SK-N-SH (cell line): ENCODE results near the gene STUB1. TPM values are rescaled to one million over a fixed set of nuclear protein-coding genes. Genes with fewer than 3 reads are reported as not detected.

Experiments used
- CTCF ChIA-PET: fragments of 300-600, 350-600 bp; formaldehyde crosslinking; extraction: SDS; loops from one replicate; lab custom pipeline; 2021; lab: Yijun Ruan, JAX
- POLR2A ChIA-PET: fragments of 350-600 bp; sonication (Branson Sonifier 250); formaldehyde crosslinking; extraction: SDS; loops from one replicate; lab custom pipeline; 2020; ENCODE audit warnings: antibody characterized with exemption, inconsistent platforms; lab: Yijun Ruan, JAX
- DNase-seq: peaks from one replicate; pipeline ENCODE4 v3.0.0; 2012
- H2AFZ ChIP-seq: fragments of 200-600 bp; sonication (generic); 2 replicates; pipeline ENCODE4 v1.8.1; 2016; ENCODE audit warnings: antibody characterized with exemption, mild to moderate bottlenecking, low read depth
- H3F3A ChIP-seq: fragments of 200-600 bp; sonication (generic); replicated peaks from 2 replicates; pipeline ENCODE3; 2016; ENCODE audit warnings: antibody characterized with exemption, mild to moderate bottlenecking; ENCODE audit not compliant: insufficient read depth
- H3K27ac ChIP-seq, 2 experiments: fragments of 200-500 bp in 1 of 2; fragments of 200-600 bp in 1 of 2; sonication (Bioruptor generic) in 1 of 2; sonication (generic), shearing (Covaris generic) in 1 of 2; 2 replicates each; pipeline versions ENCODE4 v1.5.1 to v1.6.1; 2014 to 2016; ENCODE audit warnings: low read depth in 2 of 2, inconsistent platforms in 1 of 2, low read length in 1 of 2, mild to moderate bottlenecking in 1 of 2, mixed read lengths in 1 of 2
- H3K27me3 ChIP-seq: fragments of 200-600 bp; sonication (generic), shearing (Covaris generic); 2 replicates; pipeline ENCODE4 v1.6.1; 2016; ENCODE audit warnings: mixed run types; ENCODE audit not compliant: insufficient read depth
- H3K36me3 ChIP-seq, 2 experiments: fragments of 200-500 bp in 1 of 2; fragments of 200-600 bp in 1 of 2; sonication (Bioruptor generic) in 1 of 2; sonication (generic) in 1 of 2; replicated peaks in 1 of 2; 2 replicates each; pipeline versions ENCODE3 to v1.5.1; 2014 to 2016; ENCODE audit warnings: low read length in 1 of 2, mild to moderate bottlenecking in 1 of 2; ENCODE audit not compliant: insufficient read depth in 2 of 2, control insufficient read depth in 1 of 2
- H3K4me1 ChIP-seq, 2 experiments: fragments of 200-500 bp in 1 of 2; fragments of 200-600 bp in 1 of 2; sonication (Bioruptor generic) in 1 of 2; sonication (generic), shearing (Covaris generic) in 1 of 2; 2 replicates each; pipeline versions ENCODE4 v1.5.1 to v1.6.1; 2014 to 2016; ENCODE audit warnings: low read depth in 1 of 2, low read length in 1 of 2, mixed run types in 1 of 2; ENCODE audit not compliant: insufficient read depth in 2 of 2, control insufficient read depth in 1 of 2
- H3K4me2 ChIP-seq: fragments of 200-600 bp; sonication (generic), shearing (Covaris generic); 2 replicates; pipeline ENCODE4 v1.6.1; 2017; ENCODE audit warnings: mixed run types
- H3K4me3 ChIP-seq, 2 experiments: fragments of 200-500 bp in 1 of 2; fragments of 200-600 bp in 1 of 2; sonication (Bioruptor generic) in 1 of 2; sonication (generic), shearing (Covaris generic) in 1 of 2; 2 replicates each; pipeline versions ENCODE4 v1.5.1 to v1.8.1; 2014 to 2016; ENCODE audit warnings: low read depth in 2 of 2, inconsistent platforms in 1 of 2, low read length in 1 of 2, mild to moderate bottlenecking in 1 of 2, mixed read lengths in 1 of 2, moderate library complexity in 1 of 2
- H3K79me2 ChIP-seq: fragments of 200-600 bp; sonication (generic); 2 replicates; pipeline ENCODE4 v1.8.1; 2017; ENCODE audit warnings: mild to moderate bottlenecking; ENCODE audit not compliant: insufficient read depth
- H3K9ac ChIP-seq: fragments of 200-600 bp; sonication (generic); 2 replicates; pipeline ENCODE4 v1.6.1; 2017; ENCODE audit warnings: mixed run types
- H3K9me2 ChIP-seq: fragments of 200-600 bp; sonication (generic); 2 replicates; pipeline ENCODE4 v1.6.1; 2017; ENCODE audit warnings: mixed run types
- H3K9me3 ChIP-seq: fragments of 200-600 bp; sonication (generic); 2 replicates; pipeline ENCODE4 v1.6.1; 2017; ENCODE audit warnings: mixed run types, mild to moderate bottlenecking, moderate library complexity
- H4K20me1 ChIP-seq: fragments of 200-600 bp; sonication (generic); 2 replicates; pipeline ENCODE4 v1.6.1; 2017; ENCODE audit warnings: mild to moderate bottlenecking, mixed run types; ENCODE audit not compliant: insufficient read depth
- CHD2 ChIP-seq: fragments of 150-350 bp; IDR thresholded peaks from 2 replicates; pipeline ENCODE4 v1.6.1; 2018; ENCODE audit warnings: low read length; ENCODE audit not compliant: partially characterized antibody
- ELF1 ChIP-seq: IDR thresholded peaks from 2 replicates; pipeline ENCODE4 v1.4.0; 2012
- FOSL2 ChIP-seq: IDR thresholded peaks from 2 replicates; pipeline ENCODE4 v1.4.0; 2012; ENCODE audit warnings: low read depth, mild to moderate bottlenecking, moderate library complexity, borderline replicate concordance
- FOXJ3 ChIP-seq: sonication (generic); formaldehyde crosslinking; IDR thresholded peaks from 2 replicates; pipeline ENCODE4 v1.5.1; 2020; ENCODE audit warnings: mild to moderate bottlenecking, missing genetic modification reagents
- GABPA ChIP-seq: IDR thresholded peaks from 2 replicates; pipeline ENCODE4 v1.4.0; 2012; ENCODE audit warnings: low read depth, mild to moderate bottlenecking
- JUND ChIP-seq: IDR thresholded peaks from 2 replicates; pipeline ENCODE4 v1.4.0; 2012
- MAX ChIP-seq: IDR thresholded peaks from 2 replicates; pipeline ENCODE4 v1.4.0; 2012; ENCODE audit warnings: low read depth
- RAD21 ChIP-seq: IDR thresholded peaks from 2 replicates; pipeline ENCODE4 v1.6.1; 2012; ENCODE audit warnings: mild to moderate bottlenecking, low read length
- RCOR1 ChIP-seq: fragments of 150-350 bp; IDR thresholded peaks from 2 replicates; pipeline ENCODE4 v1.6.1; 2017; ENCODE audit warnings: antibody characterized with exemption, low read length
- RFX5 ChIP-seq: IDR thresholded peaks from 2 replicates; pipeline ENCODE4 v1.6.1; 2012; ENCODE audit warnings: mild to moderate bottlenecking, improper control_type of control experiment, low read length
- RXRA ChIP-seq: IDR thresholded peaks from 2 replicates; pipeline ENCODE4 v1.4.0; 2012; ENCODE audit warnings: low read depth, mild to moderate bottlenecking, borderline replicate concordance
- SIN3A ChIP-seq: IDR thresholded peaks from 2 replicates; pipeline ENCODE4 v1.6.1; 2012; ENCODE audit warnings: low read depth, mild to moderate bottlenecking, low read length, moderate library complexity, borderline replicate concordance
- TAF1 ChIP-seq: IDR thresholded peaks from 2 replicates; pipeline ENCODE4 v1.6.1; 2012; ENCODE audit warnings: low read depth, mild to moderate bottlenecking, low read length, moderate library complexity, borderline replicate concordance
- TEAD4 ChIP-seq: IDR thresholded peaks from 2 replicates; pipeline ENCODE4 v1.4.0; 2012; ENCODE audit warnings: mild to moderate bottlenecking, borderline replicate concordance; ENCODE audit not compliant: insufficient read depth
- USF2 ChIP-seq: fragments of 150-350 bp; IDR thresholded peaks from 2 replicates; pipeline ENCODE4 v1.6.1; 2017; ENCODE audit warnings: antibody characterized with exemption, low read length, low read depth, borderline replicate concordance
- ZBTB33 ChIP-seq: IDR thresholded peaks from 2 replicates; pipeline ENCODE4 v1.4.0; 2012; ENCODE audit warnings: low read depth, borderline replicate concordance
- WGBS: methylation state at CpG from one replicate; pipeline ENCODE4 v1.1.6; 2017; ENCODE audit warnings: low lambda C conversion rate; 5-methylcytosine and 5-hydroxymethylcytosine counted together
- polyA plus RNA-seq, 3 experiments: library from polyadenylated mRNA; depleted of rRNA; stranded (reverse); fragments of >200 nt; gene quantifications; 2 replicates each; pipeline ENCODE4 v1.2.3, GENCODE V29; 2012

Gene STUB1
- polyA plus RNA-seq, 1 of the 3 experiments (the other 2 are of a cell fraction) = 323 TPM

- H4K20me1 ChIP-seq = 0 out of 2 replicates have a peak, but pooled peaks cover 7% of the 10 kb centered on the region
- 0 out of 2 replicates have a peak, but pooled peaks have one; percentile 13 for TF ChIP-seq MAX
- peak; percentile 30; the same call in 1 of the 2 replicates for TF ChIP-seq TAF1
- TF ChIP-seq ZBTB33 = no peak
- no peak for TF ChIP-seq RCOR1
- TF ChIP-seq SIN3A = no peak
- no peak for TF ChIP-seq RAD21
- TF ChIP-seq, all 33 proteins: peak for 2
- peak overlapping the region in 1 of 2 experiments; percentile 84; a peak in 2 of 4 replicates for H3K27ac ChIP-seq
- 0% methylated on average over 5 of the region's 61 CpGs for WGBS
- POLR2A ChIA-PET = interaction anchor here (1.0 to 1.5 kb wide), 2 partner anchors 18 to 23 kb away, joined by 4 to 5 read pairs; no protein-coding TSS in a partner anchor
- H3K9ac ChIP-seq = peak overlapping the region; percentile 69
- no peaks in the 10 kb centered on the region for H3K27me3 ChIP-seq
- peak overlapping the region; percentile 99 for H3K4me2 ChIP-seq
- DNase-seq = peak; percentile 64
- H3K9me3 ChIP-seq = no peaks in the 10 kb centered on the region
- H3K4me1 ChIP-seq = peaks cover 0 to 18% of the 10 kb centered on the region in 2 experiments; a peak in 1 of 4 replicates
- H3F3A ChIP-seq = peaks cover 17% of the 10 kb centered on the region
- H3K9me2 ChIP-seq = no peaks in the 10 kb centered on the region
- no peak overlapping the region for H2AFZ ChIP-seq
- peak overlapping the region; percentile 78 to 82 for H3K4me3 ChIP-seq
- H3K79me2 ChIP-seq = no peaks in the 10 kb centered on the region
- CTCF ChIA-PET = interaction anchor here (1.4 to 20.3 kb wide), 3 partner anchors 13 to 58 kb away, joined by 10 to 358 read pairs (median 11); partner anchors contain the start of genes ANTKMT, CIAO3, FBXL16 and METRN
- H3K36me3 ChIP-seq = peaks cover 0 to 5% of the 10 kb centered on the region in 2 experiments
These were observed 47.2 kb downstream of the STUB1 start for GRCh38 chr16:727291-727977.

GRCh38 chr16:728131-728889 lies 48.1 kb downstream of the STUB1 start:
- H3K9ac ChIP-seq = no peak overlapping the region
- ChIA-PET POLR2A (interaction anchor here (0.5 to 3.0 kb wide), 6 partner anchors 8 to 79 kb away, joined by 3 to 16 read pairs (median 4); partner anchors contain the start of genes METRN and WDR90), CTCF (interaction anchor here (1.2 to 20.3 kb wide), 3 partner anchors 12 to 58 kb away, joined by 3 to 358 read pairs (median 11); partner anchors contain the start of genes ANTKMT, CIAO3, FBXL16 and METRN)
- no peaks in the 10 kb centered on the region for H3K9me2 ChIP-seq
- H3K27ac ChIP-seq = peak overlapping the region in 1 of 2 experiments; percentile 89; a peak in 2 of 4 replicates
- H3K4me3 ChIP-seq = peak overlapping the region; percentile 29 to 78; a peak in 3 of 4 replicates
- H3K79me2 ChIP-seq = no peaks in the 10 kb centered on the region
- H3F3A ChIP-seq = peaks cover 17% of the 10 kb centered on the region
- peaks cover 0 to 14% of the 10 kb centered on the region in 2 experiments; a peak in 1 of 4 replicates for H3K4me1 ChIP-seq
- WGBS = 0% methylated on average over 16 of the region's 80 CpGs
- peaks cover 0 to 7% of the 10 kb centered on the region in 2 experiments for H3K36me3 ChIP-seq
- no peak overlapping the region for H2AFZ ChIP-seq
- peak; percentile 96 for DNase-seq
- no peaks in the 10 kb centered on the region for H3K9me3 ChIP-seq
- no peaks in the 10 kb centered on the region for H3K27me3 ChIP-seq
- H4K20me1 ChIP-seq = 0 out of 2 replicates have a peak, but pooled peaks cover 2% of the 10 kb centered on the region
- peak overlapping the region; percentile 99 for H3K4me2 ChIP-seq
- TF ChIP-seq FOXJ3 (CRISPR knock-in tag) = no peak
- TF ChIP-seq RXRA = no peak
- no peak for TF ChIP-seq FOSL2
- TF ChIP-seq RAD21 = no peak
- peak; percentile 13; the same call in 1 of the 2 replicates for TF ChIP-seq ELF1
- no peak for TF ChIP-seq GABPA
- TF ChIP-seq ZBTB33 = 0 out of 2 replicates have a peak, but pooled peaks have one; percentile 6
- peak; percentile 39; the same call in 1 of the 2 replicates for TF ChIP-seq SIN3A
- no peak for TF ChIP-seq CHD2
- no peak for TF ChIP-seq USF2
- 0 out of 2 replicates have a peak, but pooled peaks have one; percentile 33 for TF ChIP-seq TEAD4
- no peak for TF ChIP-seq TAF1
- TF ChIP-seq RCOR1 = no peak
- TF ChIP-seq RFX5 = no peak
- no peak for TF ChIP-seq JUND
